NT2/D1 (cell line): Measurements from ENCODE around the gene KIF1A.

Source experiments
- DNase-seq: peaks from one replicate; pipeline ENCODE4 v3.0.0-alpha.2; 2011; ENCODE audit warnings: low read depth, low spot score
- H3K27me3 ChIP-seq: 2 replicates; pipeline ENCODE4 v1.6.0; 2011; ENCODE audit warnings: mild to moderate bottlenecking; ENCODE audit not compliant: insufficient read length, insufficient read depth
- H3K36me3 ChIP-seq: 2 replicates; pipeline ENCODE4 v1.6.1; 2011; ENCODE audit warnings: mild to moderate bottlenecking, low read length, mixed read lengths; ENCODE audit not compliant: insufficient read depth, insufficient read length
- H3K4me1 ChIP-seq: 2 replicates; pipeline ENCODE4 v1.5.1; 2011; ENCODE audit not compliant: insufficient read depth, insufficient read length
- H3K4me3 ChIP-seq: 2 replicates; pipeline ENCODE4 v1.5.1; 2011; ENCODE audit warnings: low read depth; ENCODE audit not compliant: insufficient read length
- H3K9ac ChIP-seq: 2 replicates; pipeline ENCODE4 v1.6.0; 2011; ENCODE audit warnings: low read depth; ENCODE audit not compliant: insufficient read length
- H3K9me3 ChIP-seq: 2 replicates; pipeline ENCODE4 v1.5.1; 2011; ENCODE audit warnings: mild to moderate bottlenecking, low read length; ENCODE audit not compliant: insufficient read depth
- SUZ12 ChIP-seq: IDR thresholded peaks from 2 replicates; pipeline ENCODE4 v1.6.1; 2011; ENCODE audit not compliant: insufficient read length, insufficient read depth; ENCODE audit errors: extremely low read depth
- YY1 ChIP-seq: IDR thresholded peaks from 2 replicates; pipeline ENCODE4 v1.6.1; 2011; ENCODE audit not compliant: insufficient read length, insufficient read depth
- ZNF274 ChIP-seq: IDR thresholded peaks from 2 replicates; pipeline ENCODE4 v1.6.1; 2011; ENCODE audit warnings: mild to moderate bottlenecking, low read depth, low read length

Gene KIF1A

GRCh38 chr2:240672701-240673190 lies 147.3 kb downstream of the KIF1A start:
- Histone ChIP-seq H3K27me3 (no peaks in the 10 kb centered on the region), H3K4me1 (no peaks in the 10 kb centered on the region), H3K4me3 (no peak overlapping the region), H3K9ac (no peak overlapping the region), H3K9me3 (no peaks in the 10 kb centered on the region), H3K36me3 (no peaks in the 10 kb centered on the region)
- no peak for DNase-seq
- TF ChIP-seq SUZ12 (no peak), ZNF274 (no peak), YY1 (no peak)

- no peaks in the 10 kb centered on the region for H3K36me3 ChIP-seq
- TF ChIP-seq SUZ12, result no peak
- no peak for TF ChIP-seq YY1
- H3K27me3 ChIP-seq, result no peaks in the 10 kb centered on the region
- DNase-seq, result no peak
- no peak overlapping the region for H3K9ac ChIP-seq
- no peaks in the 10 kb centered on the region for H3K9me3 ChIP-seq
- H3K4me3 ChIP-seq, result no peak overlapping the region
- no peaks in the 10 kb centered on the region for H3K4me1 ChIP-seq
Measured at GRCh38 chr2:240672076-240672700, 147.8 kb downstream of the KIF1A start.

GRCh38 chr2:240670950-240671349 lies 149.1 kb downstream of the KIF1A start:
- Histone ChIP-seq H3K27me3 (no peaks in the 10 kb centered on the region), H3K4me3 (no peak overlapping the region), H3K36me3 (no peaks in the 10 kb centered on the region), H3K9me3 (no peaks in the 10 kb centered on the region), H3K4me1 (no peaks in the 10 kb centered on the region), H3K9ac (no peak overlapping the region)
- DNase-seq, result no peak
- TF ChIP-seq ZNF274 (no peak), SUZ12 (no peak), YY1 (no peak)

GRCh38 chr2:240670402-240670801 lies 149.6 kb downstream of the KIF1A start:
- H3K27me3 ChIP-seq, result no peaks in the 10 kb centered on the region
- no peaks in the 10 kb centered on the region for H3K9me3 ChIP-seq
- H3K9ac ChIP-seq, result no peak overlapping the region
- no peaks in the 10 kb centered on the region for H3K4me1 ChIP-seq
- H3K4me3 ChIP-seq, result no peak overlapping the region
- DNase-seq, result no peak
- no peak for TF ChIP-seq YY1
- no peak for TF ChIP-seq SUZ12
- TF ChIP-seq ZNF274, result no peak
- no peaks in the 10 kb centered on the region for H3K36me3 ChIP-seq

- Histone ChIP-seq H3K27me3 (no peaks in the 10 kb centered on the region), H3K9me3 (no peaks in the 10 kb centered on the region), H3K36me3 (no peaks in the 10 kb centered on the region), H3K4me1 (no peaks in the 10 kb centered on the region), H3K4me3 (no peak overlapping the region), H3K9ac (no peak overlapping the region)
- no peak for DNase-seq
- TF ChIP-seq YY1 (no peak), SUZ12 (no peak), ZNF274 (no peak)
Measured at GRCh38 chr2:240664622-240665021, 155.4 kb downstream of the KIF1A start.
